ENCODE data around the gene GLI3.
A peak's percentile ranks its signal among the peaks of the same experiment; 100 is the strongest.

GLI3 gene

DNA sequence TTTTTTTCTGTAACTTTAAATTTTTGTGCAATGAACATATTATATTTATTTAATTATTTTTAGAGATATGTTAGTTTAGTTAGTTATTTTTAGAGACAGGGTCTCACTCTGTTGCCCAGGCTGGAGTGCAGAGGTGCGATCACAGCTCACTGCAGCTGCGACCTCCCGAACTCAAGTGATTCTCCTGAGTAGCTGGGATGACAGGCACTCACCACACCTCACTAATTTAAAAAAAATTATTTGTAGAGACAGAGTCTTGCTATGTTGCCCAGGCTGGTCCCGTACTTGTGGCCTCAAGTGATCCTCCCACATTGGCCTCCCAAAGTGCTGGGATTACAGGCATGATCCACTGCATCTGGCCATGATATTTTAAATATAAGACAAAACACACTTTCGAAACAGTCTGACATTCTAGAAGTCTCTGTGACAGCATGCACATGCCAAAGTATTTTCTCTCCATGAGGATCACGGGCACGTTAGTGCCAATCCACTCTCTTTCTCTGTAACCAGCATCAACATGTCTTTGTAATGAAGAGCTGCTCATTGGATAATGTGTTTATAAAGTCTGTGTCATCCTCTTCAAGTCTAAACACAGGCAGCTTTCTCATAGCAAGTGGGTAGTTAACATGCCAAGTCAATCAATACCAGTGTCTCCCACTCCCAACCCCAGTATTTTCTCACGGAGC is 137.4 kb downstream of the GLI3 start:
- DNase-seq: no peak

DNA sequence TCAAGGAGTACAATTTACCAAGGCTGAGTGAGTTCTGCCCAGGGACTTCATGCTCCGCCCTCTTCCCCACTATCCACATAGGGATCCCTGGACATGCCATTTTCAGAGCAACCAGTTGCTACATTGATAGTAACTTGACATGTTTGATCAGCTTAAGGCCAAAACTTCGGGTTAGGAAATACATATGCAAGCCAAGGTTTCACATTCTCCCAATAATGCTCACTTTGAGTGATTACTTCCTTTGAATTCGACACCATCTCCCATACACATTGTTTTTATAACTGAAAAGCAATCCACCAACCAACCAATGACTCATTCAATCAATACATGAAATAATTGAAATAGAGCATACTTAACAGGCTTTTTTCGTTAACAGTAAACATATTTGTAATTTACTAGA is 137.9 kb downstream of the GLI3 start:
- no peak for DNase-seq

GRCh38 chr7:42097752-42098151 is 139.3 kb downstream of the GLI3 start:
- DNase-seq: peak; percentile 35 to 47 (median 45)

DNA sequence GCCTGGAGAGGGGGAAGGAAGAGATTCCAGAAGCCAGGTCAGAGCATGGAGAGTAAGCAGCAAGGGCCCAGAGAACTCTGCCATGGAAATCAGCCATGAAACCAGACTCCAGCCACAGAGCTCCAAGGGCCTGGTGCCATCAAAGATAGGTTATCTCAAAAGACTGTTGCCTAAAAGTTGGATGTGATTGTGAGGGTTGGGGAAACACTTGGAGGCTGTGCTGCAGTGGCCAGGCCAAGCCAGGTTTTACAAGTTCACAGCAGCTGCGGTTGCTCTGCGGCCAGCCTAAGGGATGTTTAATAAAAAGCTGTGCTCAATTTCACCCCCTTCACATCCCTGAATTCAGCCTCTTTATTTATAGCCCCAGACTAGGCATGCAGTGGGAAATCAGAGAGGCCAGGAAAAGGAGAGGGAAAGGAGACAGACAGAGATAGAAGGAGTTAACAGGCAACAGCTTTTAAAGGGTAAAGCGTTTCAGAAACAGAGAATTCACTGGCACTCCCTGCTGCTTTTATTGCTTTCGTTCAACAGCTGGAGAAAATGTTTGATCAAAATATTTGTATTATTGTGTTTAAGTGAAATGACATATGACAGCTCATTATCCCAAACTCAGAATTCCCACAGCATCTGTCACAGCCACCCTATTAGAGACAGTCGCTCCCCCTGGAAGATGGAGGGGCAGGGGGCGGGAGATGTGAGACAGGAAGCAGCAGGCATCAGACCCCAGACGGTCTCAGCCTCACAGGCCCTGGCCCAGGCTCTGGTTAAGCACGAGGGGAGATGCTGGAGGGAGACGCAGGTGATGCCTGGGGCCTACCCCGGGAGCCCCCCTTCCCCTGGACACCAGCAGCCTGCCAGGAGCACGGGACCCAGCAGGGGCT is 140.1 kb downstream of the GLI3 start:
- DNase-seq: no peak

- DNase-seq: no peak
Observed at GRCh38 chr7:42096268-42096667, 140.7 kb downstream of the GLI3 start.

DNA sequence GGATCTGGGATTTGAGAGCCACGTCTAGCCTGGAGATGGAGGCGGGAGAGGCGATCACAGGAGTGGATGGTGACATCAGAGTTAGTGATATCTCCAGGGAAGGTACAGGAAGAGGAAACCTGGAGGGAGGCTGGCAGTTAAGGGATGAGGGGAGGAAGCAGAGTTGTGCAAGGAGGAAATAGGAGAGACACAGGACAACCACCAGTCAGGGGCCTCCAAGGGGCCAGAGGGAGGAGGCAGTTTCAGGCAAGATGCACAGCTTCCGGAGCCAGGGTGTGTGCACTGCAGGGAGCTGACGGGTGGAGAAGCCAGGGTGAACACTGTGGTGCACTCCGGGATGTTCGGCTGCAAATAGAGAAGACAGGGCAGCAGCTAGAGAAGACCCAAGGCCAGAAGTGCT is 141.2 kb downstream of the GLI3 start:
- no peak for DNase-seq

DNA sequence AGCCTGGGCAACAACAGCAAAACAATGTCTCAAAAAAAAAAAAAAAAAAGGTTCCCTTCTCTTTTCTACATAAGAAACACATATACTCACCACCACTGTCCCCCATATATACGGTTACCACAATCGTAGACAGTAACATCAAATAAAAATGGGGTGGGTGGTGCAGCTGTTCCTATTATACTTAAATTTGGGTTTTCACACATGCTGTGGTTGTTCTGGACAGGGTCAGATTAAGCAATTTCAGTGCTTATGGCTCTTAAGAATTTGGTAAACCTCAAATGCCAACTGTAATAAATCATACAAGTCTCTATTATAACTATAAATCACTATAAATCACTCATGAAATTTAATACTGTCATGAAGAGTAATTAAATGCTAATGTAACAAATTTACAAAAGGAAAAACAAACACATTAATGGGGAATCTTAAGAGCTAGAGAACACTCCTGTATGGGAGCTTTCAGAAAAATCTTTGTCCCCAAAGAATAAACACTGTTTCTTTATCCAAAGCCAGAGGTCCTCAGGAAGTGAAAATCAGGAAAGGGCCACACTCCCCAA is 143.6 kb downstream of the GLI3 start:
- DNase-seq: no peak

- DNase-seq: no peak
Observed at GRCh38 chr7:42091461-42092291, 145.3 kb downstream of the GLI3 start.

DNA sequence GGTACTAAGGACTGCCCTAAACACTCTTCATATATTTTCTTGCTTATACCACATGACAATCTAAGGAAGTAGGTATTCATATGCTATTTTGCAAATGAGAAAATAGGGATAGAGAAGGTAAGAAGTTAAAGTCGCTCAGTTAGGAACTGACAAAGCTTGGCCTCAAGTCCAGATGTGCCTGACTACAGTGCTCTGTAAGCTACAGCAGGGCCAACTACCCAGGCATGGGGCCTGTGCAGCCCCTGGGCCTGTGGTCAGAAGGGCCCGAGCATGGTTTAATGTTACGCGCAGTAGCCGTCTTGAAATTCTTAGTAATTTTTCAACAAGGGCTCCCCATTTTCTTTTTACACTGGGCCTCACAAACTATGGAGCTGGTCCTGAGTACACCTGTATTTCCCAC is 146.2 kb downstream of the GLI3 start:
- no peak for DNase-seq

DNA sequence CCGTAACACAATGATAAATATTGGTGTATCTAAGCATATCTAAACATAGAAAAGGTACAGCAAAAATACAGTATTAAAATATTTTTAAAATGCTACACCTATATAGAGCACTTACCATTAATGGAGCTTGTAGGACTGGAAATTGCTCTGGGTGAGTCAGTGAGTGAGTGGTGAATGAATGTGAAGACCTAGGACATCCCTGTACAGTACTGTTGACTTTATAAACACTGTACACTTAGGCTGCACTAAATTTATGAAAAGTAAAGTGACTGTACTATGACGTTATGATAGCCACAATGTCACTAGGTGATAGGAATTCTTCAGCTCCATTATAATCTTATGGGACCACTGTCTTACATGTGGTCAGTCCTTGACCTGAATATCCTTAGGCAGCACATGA is 147.0 kb downstream of the GLI3 start:
- no peak for DNase-seq

- DNase-seq: no peak
Observed at GRCh38 chr7:42087616-42088015, 149.4 kb downstream of the GLI3 start.

GRCh38 chr7:42085531-42085930 is 151.5 kb downstream of the GLI3 start:
- no peak for DNase-seq

- no peak for DNase-seq
Observed at GRCh38 chr7:42084263-42084662, 152.7 kb downstream of the GLI3 start.

- DNase-seq: no peak
Observed at GRCh38 chr7:42083284-42083683, 153.7 kb downstream of the GLI3 start.

GRCh38 chr7:42082144-42082543 is 154.9 kb downstream of the GLI3 start:
- DNase-seq: no peak

DNA sequence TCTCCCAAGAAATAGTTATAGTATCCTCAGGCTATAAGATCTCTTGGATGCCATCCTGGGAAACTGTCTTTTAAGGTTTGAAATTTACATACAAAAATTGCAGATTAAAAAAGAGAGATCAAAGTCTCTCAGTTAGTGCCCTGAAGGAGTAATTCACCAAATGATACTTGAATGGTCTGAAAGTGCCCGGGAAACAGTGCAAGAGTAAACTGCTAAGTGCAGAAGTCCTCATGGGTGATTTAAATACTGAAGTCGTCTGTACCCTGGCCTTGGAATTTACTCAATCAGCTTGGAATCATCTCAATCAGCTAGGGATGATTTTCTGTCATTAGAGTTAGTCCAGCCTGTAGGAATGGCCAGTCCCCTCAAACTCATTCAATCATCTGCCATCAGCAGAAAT is 155.3 kb downstream of the GLI3 start:
- DNase-seq: no peak

DNA sequence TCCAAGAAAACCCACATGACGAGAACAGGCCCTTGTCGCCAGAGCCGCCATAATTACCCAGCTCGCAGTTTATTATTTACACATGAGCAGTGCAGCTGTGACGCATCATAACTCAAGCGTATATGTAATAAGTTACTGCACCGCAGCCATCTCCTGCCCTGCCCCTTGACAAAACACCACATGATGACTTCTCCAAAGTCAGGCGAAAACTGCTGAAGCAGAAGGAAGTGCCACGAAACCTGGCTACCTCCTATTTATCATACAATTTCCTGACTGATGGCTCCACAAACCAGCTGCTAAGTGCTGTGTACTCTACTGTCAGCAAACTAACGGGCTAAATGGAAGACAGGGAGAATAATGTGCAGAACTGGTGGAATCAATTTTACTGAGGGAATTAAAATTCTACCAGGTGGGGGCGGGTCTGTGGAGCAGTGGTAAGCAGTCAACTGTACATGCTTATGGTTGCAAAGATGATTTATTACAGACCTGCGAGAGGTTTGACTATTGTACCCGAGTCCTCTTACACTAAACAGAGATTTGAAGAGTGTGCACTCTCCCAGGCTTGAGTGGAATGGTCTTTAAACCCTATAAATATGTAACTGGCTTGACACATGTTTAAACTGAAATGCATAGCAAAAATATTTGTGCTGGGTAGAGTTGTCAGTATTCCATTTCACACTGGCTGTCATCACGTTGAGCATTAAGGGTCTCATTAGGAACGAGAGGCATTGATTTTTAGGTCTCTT is 156.0 kb downstream of the GLI3 start:
- peak; percentile 69 to 75 (median 74) for DNase-seq

GRCh38 chr7:42077271-42078135 is 159.5 kb downstream of the GLI3 start:
- peak in 1 of 3 donors; percentile 20 for DNase-seq

GRCh38 chr7:42076870-42077269 is 160.1 kb downstream of the GLI3 start:
- DNase-seq: no peak

DNA sequence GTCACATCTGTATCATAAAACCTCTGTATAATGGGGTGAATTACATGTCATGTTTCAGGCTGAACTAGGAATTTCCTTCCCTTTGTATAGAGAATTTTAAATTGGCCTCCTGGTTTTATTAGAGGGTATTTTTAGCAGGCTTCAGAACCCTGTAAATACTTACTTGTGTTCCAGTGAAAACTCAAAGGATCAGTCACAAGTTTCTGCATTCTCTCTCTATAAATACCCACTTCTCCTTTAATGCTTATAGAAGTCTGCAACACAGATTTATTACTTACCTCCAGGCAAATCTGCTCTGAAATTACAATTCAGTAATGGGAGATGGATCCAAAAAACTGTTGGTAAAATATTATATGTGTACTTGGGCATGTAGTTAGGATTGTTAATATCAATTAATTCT is 161.6 kb downstream of the GLI3 start:
- DNase-seq: no peak

DNA sequence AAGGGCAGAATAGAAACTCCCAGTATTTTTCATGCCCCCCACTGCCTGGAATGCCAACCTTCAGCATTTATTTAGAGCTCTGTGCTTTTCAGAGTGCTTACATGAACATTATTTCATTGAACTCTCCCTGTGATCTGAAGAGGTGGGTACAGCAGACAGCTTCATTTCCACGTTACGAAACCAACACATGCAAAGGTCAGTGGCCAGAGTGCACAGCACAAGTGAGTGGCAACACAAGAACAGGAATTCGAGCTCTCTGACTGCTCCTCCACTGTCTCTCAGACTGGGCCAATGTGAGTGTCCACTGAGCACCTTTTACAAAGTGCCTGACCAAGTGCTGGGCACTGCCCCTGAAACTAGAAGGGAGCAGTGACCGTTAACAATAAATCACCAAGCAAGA is 162.9 kb downstream of the GLI3 start:
- peak in 2 of 3 donors; percentile 7 to 15 for DNase-seq
